Measurements from ENCODE around the gene RAPGEF4.

The RAPGEF4 gene

DNA sequence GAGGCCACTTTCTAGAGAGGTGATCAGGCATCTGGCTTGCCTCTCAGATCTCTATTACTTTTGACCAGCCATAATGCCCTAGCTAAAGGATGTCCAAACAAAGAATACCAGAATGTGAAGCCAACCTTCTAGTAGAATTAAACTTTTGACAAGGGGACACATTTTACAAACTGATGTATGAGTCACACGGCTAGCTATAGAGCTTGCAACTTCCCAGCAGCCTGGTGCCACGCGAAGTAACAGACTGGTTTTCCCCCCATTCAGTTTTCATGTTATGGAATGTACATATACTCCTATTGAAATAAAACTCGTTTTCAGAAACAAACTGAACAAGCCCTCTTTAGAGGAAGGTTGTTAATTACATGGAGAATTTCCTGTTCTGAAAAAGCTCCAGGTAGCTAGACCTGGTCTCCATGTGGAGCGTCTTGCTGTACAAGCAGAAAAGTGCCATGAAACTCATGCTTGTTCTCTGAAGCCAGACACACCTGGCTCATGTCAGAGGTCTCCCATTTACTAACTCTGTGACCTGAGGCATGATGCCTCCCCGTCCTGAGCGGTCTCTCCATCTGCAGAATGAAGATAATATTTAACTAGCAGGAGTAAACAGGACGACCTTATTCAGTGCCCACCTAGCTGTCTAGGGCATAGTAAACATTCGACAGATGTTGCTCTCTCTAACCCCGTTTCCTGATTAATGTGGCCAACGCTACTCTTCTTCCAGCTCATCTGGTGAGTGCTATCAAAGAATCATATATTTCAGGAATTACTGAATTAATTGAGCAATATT lies 258.5 kb downstream of the RAPGEF4 start:
- no peak for DNase-seq (ENCODE audit: low read depth in 1 of 2, low spot score in 1 of 2)

DNA sequence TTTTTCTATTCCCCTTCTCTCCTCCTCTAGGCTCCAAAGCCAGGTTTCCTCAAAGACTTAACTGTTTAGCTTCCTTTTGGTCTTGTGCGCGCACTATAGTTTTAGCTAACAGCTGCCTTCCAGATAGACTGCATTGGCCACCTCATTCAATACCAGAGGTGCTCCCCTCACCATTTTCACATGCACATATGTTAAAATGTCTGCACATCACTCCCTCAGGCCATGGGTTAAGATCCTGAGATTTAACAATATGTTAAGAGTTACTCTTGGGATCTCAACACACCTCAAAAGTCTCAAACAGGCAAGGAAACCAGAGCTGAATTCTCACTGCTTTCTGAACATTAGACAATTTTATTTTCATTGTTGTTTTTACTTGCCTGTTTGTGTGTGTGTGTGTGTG lies 259.2 kb downstream of the RAPGEF4 start:
- no peak for DNase-seq (ENCODE audit: low read depth in 1 of 2, low spot score in 1 of 2)

DNA sequence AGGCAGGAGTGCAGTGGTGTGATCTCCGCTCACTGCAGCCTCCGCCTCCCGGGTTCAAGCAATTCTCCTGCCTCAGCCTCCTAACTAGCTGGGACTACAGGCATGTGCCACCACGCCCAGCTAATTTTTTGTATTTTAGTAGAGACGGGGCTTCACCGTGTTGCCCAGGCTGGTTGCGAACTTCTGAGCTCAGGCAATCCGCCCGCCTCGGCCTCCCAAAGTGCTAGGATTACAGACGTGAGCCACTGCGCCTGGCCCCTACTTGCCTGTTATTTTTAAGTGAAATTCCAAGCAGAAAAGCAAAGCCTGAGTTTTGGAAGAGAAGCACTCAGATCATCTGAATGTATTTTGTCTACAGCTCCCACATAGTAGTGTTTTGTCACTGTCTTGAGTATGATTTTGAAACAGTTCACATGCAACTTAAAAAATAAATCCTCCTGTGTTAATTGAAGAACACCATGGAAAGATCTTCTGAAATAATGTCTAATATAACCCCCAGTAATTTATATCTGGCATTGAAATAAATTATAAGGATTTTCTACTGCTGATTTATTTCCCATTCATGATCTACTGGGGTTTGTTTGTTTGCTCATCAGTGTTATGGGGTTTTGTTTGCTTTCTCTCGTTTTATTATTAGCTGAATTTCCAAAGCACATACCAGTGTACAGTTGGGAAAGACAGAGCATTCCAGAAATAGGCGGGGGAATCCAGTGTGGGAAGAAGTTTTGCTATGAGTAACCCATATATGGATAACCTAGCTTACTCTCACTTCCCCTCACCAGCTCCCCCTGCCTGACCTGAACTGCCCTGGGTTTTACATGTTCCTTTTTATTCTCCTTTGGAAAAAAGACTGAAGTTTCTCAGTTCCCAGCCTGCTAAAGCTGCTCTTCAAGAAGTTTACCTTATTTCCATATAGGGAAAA lies 259.9 kb downstream of the RAPGEF4 start:
- no peak for DNase-seq (ENCODE audit: low read depth in 1 of 2, low spot score in 1 of 2)

DNA sequence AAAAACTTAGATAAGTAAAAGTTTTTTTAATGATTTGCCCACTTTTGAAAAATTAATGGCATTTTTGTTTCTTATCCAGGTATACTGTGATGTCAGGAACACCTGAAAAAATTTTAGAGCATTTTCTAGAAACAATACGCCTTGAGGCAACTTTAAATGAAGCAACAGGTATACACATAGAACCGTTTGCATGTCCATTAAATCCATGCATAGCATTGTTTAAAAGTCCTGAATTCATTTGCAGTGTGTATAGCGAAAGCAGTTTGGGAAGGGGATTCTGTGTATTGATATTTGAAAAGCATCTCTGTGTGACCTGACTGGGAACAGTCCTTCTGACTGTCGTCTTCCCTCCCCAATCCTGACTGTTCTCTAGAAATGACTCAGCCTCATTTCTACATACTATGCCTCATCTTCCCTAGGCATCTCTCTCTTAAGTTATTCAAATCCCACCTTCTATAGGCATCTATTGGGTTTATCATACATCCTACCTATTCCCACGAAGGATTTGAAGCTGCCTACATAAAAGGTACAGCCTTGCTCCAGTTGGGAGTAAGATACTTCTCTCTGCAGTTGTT lies 260.8 kb downstream of the RAPGEF4 start:
- DNase-seq (ENCODE audit: low read depth in 1 of 2, low spot score in 1 of 2) = no peak

DNA sequence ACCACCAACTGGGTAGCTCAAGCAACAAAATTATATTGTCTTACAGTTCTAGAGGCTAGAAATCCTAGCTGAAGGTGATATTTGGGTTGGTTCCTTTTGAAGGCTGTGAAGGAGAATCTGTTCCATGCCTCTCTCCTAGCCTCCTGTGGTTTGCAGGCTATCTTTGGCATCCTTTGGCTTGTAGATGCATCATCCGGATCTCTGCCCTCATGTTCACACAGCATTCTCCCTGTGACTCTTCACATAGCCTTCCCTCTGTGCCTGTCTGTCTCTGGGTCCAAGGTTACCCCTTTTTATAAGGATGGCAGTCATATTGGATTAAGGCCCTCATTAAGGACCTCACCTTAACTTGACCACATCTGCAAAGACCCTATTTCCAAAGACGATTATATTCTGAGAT lies 261.4 kb downstream of the RAPGEF4 start:
- no peak for DNase-seq (ENCODE audit: low read depth in 1 of 2, low spot score in 1 of 2)

DNA sequence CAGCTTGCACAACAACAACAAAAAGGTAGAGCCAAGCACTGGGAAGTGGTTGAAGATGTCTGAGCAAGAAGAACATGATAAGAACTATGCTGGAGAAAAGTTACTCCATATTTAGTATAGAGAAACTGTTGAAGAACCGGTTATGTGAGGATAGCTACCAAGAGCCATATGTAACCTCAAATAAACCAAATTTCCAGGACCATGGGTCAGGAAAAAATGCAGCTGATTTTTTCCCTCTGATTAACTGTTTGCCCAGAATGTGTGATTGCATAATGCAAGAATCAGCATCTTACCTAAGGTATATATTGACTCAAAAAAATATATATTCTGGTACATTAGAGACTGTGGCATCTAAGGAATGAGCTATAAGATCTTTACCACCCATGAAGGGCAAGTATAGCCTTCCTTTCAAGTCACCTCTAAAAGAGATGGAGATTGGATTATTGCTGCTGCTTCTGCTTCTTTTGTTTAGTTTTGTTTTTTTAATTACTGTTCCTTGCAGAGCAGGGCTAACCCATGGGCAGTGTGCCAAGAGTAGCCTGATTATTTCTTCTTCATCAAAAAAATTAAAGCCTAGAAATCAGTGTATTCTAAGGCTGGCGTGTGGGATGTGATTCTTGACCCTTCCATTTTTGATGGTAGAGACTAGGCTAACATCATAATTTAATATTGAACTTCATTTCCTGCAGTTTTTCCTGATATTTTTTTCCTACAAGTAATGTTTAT lies 263.1 kb downstream of the RAPGEF4 start:
- no peak for DNase-seq (ENCODE audit: low read depth in 1 of 2, low spot score in 1 of 2)

DNA sequence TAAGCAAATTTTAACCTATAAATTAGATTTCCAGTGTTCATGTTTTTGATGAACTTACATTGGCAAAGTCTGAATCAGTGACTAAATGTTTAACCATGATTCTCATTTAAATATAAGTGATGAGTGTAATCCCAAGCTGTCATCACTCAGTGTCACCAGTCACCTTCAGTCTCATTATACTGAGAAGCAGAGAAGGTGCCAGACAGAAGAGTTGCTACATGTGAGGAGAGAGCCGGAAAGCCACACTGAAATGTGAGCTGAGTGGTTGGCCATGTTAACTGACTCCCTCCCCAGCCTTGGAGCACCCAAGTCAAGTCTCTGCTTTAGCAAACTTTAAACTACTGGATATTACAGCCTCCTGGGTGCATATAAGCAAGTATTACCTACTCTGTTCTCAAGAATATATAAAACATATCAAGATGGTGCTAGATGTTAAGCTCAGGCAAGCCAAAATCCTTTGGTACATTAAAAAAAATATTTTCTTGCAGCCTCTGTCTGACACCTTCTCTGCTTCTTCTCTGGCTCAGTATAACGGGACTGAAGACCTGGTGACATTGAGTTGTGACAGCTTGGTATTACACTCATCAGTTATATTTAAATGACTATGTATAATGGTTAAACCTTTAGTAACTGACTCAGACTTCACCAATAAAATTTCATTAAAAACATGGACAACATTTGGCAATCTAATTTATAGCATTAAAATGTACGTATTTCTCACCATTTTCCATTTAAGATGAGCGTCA lies 264.2 kb downstream of the RAPGEF4 start:
- DNase-seq (ENCODE audit: low read depth in 1 of 2, low spot score in 1 of 2) = no peak

DNA sequence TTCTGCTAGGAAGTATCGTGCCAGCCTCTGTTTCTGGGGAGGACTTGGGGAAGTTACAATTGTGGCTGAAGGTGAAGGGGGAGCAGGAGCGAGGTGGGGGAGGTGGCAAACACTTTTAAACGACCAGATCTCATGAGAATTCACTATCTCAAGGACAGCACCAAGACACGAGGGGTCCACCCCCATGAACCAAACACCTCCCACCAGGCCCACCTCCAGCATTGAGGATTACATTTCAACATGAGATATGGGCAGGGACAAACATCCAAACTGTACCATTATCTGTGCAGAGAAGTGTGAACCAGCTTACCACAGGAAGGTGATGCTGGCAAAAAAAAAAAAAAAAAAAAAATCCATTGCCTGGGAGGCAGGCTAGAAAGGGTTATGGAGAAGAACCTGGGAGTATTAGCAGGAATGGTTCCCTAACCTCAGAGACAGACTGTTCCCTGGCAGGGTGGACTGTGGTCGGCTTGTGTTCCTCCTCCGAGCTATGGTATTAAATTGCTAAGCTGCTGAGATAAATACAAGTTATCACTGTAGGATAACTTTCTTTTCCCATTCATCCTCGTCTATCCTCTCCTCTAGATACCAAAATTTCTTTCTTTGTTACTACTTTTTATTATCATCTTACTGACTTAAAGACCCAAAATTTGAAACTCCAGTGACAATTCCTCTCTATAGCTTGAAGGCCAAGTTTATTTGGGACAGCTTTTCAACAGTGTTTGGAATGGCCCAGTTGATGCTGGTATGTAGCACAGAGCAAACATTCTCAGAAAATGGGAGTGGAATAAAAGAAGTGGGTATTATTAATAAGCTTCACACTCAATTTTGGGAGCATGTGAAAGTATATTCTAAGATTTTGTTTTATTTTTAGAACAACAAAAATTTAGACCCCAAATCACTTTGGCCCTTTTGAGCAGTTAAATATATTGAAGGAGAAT lies 266.3 kb downstream of the RAPGEF4 start:
- DNase-seq (ENCODE audit: low read depth in 1 of 2, low spot score in 1 of 2) = no peak

DNA sequence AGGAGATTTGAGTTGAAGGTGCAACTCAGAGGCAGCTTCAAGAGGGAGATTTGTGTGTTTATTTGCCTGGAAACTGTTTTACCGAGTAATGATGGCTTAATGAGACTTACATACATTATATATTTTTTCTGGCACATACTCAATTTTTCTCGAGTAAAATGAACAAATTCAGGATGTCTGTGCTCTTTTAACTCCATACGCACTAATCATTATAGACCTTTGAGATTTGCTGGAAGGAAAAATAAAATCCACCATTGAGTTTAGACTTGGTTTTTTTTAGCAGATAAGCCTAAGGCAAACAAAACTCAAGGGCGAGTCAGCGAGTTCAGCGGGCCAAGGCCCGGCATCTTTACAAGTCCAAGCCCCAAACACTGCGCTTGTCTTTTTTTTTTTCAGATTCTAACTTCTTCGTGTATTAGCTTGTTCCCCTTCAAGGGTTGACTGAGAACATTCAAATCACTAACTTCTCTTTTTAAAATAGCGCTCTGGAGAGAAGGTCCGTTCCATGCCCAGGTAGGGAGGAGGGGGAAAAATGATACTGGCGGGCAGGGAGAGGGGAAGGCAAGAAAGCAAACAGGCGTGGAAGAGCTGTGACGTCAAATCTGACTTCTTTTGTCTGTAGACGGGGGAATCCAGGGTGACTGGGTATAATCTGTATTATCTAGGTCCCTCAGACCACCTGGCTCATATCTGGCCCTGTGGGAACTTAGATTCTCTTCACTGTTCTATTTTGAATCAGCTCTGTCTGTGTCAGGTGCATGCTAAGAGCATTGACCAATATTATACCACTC lies 267.3 kb downstream of the RAPGEF4 start:
- DNase-seq (ENCODE audit: low read depth in 1 of 2, low spot score in 1 of 2) = no peak

DNA sequence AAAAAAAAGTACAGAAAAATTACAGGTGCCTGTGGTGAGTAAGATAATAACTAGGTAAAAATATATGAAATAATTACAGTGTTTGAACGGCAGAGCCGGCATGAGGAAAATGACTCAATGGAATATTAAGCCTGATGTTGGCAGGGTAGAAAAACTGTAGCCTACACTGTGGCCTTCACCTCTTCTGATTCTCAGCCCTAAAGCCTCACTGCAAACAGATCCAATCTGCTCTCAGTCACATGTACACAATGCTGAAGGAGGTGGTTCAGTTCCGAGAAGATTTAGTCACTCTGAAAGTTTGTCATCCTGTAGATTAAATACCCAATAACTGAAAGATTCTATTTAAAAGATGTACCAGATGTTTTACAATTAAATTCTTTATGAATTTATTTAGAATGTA lies 273.1 kb downstream of the RAPGEF4 start:
- no peak for DNase-seq (ENCODE audit: low read depth in 1 of 2, low spot score in 1 of 2)

DNA sequence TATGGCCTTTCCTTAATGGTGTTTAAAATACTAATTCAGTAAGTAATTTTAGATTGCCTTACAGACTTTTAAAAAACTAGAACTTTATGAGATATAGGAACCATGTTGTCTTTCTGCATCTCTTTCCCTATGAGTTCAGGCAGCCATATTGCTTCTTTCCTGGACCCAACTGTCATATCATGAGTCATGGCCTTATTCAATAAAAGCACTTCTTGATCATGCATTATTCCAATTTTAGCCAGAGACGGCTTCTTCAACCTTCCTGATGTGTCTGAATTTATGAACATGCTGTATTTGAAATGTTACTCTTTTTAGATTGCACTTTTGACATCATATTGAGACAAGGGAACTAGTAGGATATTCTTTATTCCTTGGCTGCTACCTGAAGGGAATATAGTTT lies 274.6 kb downstream of the RAPGEF4 start:
- DNase-seq (ENCODE audit: low read depth in 1 of 2, low spot score in 1 of 2) = no peak

DNA sequence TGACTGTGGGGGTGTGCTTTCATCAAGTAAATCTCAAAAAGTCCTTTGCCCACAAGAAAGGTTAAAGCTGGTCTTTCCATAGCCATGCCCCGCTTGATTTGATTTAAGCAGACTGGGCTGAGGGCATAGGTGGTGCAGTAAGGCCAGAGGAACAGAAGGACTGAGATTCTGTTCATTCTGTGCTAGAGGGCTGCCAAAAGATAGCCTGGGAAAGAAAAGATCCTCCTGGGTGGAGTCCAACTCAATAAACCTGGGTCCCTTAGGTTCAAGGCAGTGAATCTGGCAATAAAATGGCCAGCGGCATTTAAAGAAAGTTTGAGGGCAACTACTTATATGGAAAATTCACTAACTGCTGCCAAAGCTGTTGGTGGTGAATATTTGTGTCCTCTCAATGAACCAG lies 280.8 kb downstream of the RAPGEF4 start:
- DNase-seq (ENCODE audit: low read depth in 1 of 2, low spot score in 1 of 2) = no peak

DNA sequence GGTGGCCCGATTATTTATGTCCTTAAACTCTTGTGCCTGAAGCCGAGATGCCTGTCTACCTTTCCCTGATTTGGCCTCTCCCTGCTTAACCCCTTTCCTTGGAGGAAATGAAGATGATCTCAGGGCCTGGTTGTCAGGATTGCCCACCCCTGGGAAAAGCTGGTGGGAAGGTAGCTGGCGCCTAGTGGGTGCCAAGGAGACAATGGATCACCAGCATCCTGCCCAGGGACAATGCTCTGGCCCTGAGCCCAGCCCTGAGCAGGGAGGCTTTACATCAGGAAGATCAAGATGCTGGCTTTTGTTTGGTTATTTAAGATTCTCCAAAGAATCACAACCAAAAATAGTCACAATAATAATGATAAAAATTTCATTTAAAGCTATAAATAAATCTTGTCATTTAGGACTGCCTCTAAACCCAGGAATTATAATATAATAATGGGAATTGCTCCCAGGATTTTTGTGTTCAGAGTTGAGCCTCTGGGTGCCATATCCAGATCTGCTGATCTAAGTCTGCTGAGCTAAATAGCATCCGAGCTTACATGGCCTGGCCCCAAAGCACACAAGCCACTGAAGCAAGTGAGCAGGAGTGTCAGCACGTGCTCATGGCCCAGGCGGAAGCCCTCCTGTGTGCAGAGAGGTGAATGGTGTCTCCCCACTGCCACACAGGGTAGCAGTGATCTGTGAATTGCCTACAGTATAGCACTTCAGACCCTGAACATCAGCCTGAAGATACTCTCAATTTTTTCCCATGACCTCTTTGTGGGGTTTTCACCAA lies 282.2 kb downstream of the RAPGEF4 start:
- DNase-seq (ENCODE audit: low read depth in 1 of 2, low spot score in 1 of 2) = no peak

DNA sequence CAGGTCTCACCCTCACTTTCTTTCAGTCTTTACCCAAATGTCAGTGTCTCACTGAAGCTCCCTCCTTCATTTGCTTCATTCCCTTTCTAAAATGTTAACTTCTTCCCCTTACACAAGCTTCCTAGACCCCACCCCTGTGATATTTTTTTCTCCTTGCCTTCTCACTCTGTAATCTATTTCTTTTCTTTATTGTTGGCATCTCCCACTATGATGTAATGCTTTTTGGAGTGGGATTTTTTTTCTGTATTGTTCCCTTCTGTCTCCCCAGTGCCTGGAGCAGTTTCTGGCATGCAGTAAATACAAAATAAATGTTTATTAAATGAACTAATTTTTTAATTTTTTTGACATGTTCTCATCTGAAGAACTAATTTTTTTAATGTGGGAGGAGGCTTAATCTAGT lies 284.1 kb downstream of the RAPGEF4 start:
- DNase-seq (ENCODE audit: low read depth in 1 of 2, low spot score in 1 of 2) = no peak

DNA sequence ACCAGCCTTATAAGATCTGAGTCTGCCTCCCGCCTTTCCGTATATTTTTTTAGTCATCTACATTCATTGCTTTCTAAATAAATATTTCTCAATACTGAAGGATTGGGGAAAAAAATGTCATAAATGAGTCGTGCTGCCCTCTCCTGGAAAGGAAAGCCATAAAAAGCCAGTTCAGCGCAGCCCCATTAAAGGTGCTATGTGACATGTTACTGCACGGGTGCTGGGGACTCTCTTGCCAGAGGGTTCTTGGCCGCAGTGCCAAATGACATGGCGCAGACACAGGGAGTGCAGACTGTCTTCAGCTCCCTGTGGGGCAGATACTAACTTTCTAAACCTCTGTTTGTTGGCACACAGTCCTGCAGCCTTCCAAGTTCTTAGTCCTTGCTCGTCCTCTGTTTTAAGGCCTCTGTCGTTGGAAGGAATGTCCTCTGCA lies 286.3 kb downstream of the RAPGEF4 start:
- DNase-seq (ENCODE audit: low read depth in 1 of 2, low spot score in 1 of 2) = no peak

DNA sequence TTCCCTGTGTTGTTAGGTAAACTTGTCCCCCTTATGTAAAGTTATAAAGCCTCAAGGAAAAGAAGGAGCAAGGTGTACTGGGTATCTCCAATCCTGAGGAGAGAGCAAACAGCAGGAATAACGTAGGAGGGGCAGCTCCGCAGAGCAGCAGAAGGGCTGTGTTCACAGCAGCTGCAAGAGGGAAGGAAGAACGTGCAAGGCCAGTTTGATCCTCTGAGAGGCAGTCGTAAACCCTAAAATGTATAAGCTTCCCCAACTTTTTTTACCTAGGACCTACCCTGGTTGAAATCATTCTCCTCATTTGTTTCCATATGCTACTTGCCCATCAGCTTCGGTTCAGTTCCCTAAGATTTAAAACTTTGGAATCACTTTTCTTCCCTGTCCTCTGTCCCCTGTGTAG lies 288.1 kb downstream of the RAPGEF4 start:
- DNase-seq (ENCODE audit: low read depth in 1 of 2, low spot score in 1 of 2) = no peak

DNA sequence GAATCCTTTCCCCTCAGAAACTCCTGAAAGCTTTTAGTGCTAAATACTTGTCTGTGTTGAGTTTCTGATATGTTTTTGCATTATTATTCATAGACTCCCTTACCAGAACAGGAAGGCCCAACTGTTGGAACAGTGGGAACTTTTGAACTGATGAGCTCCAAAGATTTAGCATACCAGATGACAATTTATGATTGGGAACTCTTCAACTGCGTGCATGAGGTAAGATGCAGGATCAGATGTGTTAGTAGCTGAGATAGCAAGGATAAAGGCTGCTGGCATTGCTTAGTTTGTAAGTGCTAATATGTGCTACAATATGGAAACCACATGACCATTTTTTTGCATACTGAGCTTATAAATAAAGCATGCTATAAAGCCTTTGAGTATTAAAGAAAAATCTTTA lies 290.8 kb downstream of the RAPGEF4 start:
- DNase-seq (ENCODE audit: low read depth in 1 of 2, low spot score in 1 of 2) = no peak
